NCI-H526 (cell line): ENCODE results near the gene HLA-DOB.
A peak's percentile ranks its signal among the peaks of the same experiment; 100 is the strongest.

Experiments used
- DNase-seq, 2 experiments: peaks; one replicate each; lab custom pipeline; 2025; lab: John Stamatoyannopoulos, UW

The HLA-DOB gene

DNA sequence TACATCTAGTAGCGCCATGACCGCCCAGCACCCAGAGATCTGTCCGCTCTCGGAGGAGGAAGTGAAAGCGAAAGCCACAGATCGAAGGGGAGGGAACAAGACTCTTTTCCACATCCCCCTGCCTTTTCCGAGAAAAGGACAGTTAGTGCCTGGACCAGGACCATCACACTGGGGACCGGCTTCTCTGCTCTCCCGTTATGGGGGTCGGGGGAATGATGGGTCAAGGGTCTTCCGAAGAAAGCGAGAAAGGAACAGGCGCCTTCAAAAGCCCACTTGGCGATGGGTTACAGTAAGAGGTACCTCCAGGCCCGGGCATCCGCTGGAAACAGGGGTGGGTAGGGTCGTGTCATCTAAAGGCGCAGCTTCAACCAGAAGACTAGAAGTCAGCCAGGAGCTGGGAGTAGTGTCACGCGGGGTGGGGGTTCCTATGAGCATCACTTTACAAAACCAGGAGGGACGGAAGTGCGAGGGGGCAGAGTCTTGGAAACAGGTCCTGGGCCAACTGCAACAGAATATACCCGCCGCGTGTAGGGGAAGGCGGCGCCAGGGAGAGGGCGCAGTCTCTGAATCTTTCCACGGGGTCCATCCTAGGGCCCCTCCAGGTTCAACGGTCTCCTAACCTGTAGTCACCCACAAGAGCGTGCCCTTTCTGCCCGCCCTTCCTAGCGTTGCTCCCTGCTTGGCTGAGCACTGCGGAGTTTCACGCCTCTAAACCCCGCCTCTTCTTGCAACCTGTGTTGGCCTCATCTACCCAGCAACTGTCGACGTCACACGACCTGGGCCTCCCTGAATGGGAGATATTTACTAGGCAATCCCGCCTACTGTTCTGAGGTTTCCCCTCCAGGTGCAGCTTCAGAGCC is 27.4 kb upstream of the HLA-DOB start, which contains the start of gene PSMB8:
PSMB8 (minus strand) TSS at position 69 of the 860 bp plus-strand sequence; CDS start at position 18, 51 bp downstream.
- DNase-seq: peak; percentile 98 to 99

DNA sequence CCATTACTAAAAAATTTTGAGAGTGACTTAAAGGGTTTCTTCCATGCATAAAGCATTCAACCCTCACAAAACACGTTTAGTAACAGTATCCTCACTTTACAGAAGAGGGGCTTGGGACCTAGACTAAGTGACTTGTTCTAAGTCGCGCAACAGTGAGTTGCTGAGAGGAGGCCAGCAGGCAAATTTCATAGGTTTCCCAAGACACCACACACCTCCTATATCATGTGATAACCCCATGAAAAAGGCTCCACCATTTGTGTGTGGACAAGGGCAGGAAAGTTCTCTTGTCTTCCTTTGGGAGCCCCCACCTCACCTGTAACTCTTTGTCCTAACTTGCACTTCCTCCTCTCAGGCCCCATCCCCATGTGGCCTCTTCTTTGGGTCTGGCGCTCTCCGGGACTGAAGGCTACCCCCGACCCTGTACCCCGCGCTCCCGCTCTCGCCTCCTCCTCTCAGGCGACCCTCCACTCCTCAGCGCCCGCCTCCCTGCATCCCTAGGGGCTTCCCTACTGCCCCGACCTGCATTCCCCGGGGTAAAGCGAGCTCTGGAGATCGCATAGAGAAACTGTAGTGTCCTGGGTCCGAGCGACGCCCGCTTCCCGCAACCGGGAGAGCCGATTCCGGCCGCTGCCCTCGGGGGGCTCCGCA is 26.7 kb upstream of the HLA-DOB start:
- DNase-seq: peak in 1 of 2 experiments; percentile 69

DNA sequence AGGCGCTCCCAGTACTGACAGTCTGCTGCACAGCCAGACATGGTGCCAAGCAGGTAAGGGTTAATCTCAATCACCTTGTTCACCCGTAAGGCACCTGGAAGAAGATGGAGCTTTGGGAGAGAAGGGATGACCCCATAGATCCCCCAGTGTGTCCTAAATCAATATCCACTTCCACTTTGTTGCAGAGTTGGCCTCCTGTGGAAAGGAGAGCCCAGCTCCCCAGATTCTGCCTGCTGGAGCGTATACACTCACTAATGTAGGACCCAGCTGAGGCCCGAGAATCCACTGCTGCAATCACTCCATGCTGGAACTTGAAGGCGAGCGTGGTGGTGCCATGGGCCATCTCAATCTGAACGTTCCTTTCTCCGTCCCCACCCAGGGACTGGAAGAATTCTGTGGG is 25.9 kb upstream of the HLA-DOB start:
- DNase-seq: no peak

DNA sequence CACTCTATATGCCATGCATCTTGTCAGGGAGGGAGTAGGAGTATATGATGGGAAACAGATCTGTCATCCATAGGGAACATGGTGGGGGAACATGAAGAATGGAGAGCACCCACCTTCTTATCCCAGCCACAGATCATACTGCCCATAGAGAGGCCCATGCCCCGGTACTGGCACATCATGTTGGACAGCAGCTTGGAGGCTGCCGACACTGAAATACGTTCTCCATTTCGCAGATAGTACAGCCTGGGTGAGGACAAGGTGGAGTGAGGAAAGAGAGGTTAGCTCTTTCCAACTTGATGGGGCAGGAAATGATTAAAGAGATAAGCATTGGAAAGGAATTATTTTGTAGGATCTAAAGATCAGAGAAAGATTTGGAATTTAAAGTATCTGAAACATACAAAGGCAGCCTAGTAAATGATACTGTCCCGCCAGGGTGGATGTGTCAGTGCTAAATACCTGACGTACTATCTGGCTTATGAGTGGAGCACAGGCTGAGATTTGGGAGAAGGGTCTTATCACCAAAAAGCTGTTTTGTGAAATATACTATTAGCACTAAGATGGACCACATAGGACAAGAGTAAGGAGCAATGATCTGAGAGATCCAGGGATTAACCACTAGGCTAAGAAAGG is 25.3 kb upstream of the HLA-DOB start:
- no peak for DNase-seq

DNA sequence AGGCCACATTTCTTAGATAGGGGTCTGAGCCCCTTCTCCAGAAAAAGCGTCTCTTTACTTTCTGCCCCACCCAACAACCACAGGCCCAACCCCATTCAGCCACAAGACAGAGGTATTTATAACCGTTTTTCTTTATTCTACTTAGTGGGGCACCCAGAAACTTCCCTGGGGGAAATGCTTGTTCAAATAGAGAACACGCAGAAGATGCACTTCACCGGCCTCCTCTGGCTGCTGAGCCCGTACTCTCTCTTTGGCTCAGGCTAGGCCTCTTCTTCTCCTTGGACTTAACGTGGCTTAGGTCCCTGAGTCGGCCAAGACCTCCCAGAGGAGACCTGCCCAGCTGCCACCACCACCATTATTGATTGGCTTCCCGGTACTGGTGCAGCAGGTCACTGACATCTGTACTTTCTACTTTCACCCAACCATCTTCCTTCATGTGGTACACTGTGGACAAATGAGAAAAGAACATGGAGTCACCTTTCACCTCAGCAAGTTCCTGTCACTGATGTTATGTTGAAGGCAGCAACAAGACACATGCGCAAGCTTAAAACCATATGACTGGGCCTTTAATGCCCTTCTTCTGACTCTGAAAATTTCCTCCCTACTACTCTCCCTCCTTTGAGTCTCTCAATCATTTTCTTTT is 23.9 kb upstream of the HLA-DOB start:
- no peak for DNase-seq

DNA sequence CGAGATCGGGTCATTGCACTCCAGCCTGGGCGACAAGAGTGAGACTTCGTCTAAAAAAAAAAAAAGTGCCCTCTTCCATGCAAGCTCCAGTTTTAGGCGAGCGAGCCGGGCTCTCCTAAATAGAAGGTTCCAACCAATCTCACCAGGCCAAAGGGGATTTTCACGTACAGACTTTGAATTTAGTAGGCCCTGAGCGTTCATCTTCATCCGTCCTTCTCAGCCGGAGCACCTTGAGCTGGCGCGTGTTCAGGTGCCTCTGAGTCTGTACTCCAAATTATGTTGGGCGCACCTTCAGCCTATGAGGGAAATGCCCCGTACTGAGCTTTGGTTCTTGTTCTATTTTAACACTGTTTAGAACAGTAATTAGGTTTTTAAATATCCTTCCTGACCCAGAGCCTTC is 22.6 kb upstream of the HLA-DOB start:
- no peak for DNase-seq

DNA sequence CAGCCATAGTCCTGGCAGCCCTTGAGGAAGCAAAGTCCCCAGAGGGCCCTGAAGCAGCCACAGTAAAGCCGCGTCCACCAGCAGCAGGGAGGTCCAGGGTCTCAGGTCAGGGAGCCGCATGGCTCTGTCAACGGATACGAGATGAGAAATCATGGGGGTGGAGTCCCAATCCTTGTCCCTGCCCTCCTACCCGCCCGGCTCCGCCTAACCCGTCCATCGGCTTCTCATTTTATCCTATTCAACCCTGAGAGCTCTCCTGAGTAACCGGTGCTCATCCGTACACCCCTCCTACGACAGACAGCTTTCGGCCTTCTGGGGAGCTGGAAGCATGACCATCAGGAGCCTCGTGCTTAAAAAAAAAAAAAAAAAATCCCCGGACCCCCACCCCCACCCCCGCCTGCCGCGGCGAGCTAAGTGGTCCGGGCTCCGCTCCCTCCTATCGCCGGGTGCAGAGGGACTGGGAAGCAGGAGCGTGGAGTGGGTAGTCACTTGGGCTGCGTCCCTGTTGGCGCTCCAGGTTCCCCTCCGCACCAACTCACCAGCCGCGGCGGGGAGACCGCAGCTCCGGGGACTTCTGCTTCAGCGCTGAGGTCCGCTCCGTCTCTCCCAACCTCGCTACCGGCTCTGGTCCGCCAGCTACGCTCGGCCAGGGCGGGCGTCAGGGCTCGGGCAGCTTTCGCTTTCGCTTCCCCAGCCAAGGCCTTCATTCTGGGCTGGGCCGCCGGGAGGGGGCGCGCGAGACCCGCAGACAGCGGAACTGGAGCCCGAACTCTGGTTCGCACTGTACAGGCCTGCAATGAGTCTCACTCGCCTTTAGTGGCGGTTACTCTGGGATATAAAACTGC is 21.5 kb upstream of the HLA-DOB start, which contains the start of gene TAP2:
TAP2 (minus strand) TSS at position 626 of the 845 bp plus-strand sequence; CDS start at position 120, 506 bp downstream.
- DNase-seq: peak; percentile 85 to 94

DNA sequence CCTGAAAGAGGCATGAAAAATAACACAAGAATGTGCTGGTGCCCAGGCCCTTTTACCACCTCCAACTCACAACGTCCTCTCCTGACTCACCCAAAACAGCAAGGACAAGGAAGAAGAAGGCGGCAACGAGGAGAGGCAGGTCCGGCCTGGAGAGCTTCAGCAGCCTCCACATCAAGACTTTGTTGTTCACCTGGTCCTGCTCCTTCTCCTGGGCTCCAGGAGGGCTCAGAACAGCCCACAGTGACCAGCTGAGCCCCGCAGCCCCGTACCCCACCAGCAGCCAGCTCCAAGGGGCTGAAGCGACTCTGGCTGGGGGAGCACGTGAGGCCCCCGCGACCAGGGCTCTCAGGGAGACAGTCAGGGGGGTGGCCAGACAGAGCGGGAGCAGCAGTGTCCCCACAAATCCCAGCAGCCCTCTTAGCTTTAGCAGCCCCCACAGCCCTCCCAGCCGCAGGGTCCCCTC is 20.9 kb upstream of the HLA-DOB start:
- no peak for DNase-seq

DNA sequence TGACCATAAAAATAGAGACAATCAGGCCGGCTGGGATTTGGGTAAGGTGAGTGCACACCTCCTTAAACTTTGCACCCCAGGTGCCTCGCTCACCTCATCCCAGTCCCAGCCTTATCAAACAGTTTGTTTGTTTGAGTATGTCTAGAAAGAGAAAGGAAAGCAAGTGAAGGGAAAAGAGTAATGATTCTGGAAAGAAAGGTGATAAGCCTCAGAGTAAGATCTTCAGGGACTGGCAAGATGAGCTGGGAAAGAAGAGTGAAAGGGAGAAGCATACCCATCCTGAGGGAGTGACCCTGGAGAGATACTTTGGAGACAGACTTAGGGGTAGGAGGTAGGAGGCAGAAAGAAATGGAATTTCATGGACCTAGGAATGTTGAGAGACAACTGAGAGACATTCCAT is 20.1 kb upstream of the HLA-DOB start:
- no peak for DNase-seq

DNA sequence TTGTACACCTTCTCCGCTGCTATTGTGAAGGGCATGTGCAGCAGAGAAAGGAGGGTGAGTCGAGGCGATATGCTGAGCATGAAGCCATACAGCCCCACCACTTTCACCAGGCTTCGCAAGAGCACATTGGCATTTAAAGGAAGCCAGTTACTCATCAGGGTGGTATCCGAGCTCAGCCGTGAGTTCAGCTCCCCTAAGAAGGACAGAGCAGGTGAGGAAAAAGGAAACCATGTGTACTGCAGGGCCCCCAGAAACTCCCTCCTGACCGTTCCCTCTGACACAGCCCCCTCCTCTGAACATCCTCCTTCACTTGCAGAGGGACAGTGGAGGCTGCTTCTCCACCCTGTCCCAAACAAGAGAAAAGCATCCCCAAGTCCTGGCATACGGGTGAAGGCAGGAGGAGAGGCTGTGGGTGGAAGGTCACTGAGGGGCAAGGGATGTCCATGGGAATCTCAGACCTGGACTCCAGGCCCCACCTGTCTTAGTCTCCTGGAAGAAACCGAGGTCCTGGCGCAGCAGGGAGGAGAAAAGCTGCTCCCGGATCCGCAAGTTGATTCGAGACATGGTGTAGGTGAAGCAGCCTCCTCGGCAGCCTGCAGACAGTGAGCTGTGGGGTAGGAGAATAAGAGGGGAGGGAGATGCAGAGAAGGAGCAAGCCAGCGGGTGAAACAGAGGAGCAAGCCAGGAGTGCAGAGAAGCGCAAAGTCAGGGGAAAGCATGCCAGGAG is 18.5 kb upstream of the HLA-DOB start:
- no peak for DNase-seq

DNA sequence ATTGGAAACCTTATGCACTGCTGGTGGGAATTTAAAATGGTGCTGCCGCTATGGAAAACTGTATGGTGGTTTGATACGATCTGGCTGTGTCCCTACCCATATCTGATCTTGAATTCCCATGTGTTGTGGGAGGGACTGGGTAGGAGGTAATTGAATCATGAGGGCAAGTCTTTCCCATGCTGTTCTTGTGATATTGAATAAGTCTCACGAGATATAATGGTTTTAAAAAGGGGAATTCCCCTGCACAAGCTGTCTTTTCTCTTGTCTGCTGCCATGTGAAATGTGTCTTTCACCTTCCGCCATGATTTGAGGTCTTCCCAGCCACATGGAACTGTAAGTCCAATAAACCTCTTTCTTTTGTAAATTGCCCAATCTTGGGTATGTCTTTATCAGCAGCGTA is 16.9 kb upstream of the HLA-DOB start:
- no peak for DNase-seq

DNA sequence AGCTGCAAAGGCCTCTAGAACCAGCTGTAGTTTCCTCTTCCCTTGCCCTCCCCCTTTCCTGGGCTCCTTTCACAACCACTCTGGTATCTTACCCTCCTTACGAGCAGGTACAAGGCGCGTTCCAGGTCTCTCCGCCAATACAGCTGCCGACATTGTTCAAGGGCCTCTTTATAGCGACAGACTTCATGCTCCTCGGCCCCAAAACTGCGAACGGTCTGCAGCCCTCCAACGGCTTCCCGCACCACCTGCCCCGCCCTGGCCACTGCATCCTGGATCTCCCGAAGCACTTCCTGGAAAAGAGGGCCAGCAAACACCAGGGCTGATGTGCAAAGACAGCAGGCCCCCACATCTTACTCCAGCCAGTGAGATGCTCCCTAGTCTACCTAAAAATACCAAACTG is 15.7 kb upstream of the HLA-DOB start:
- no peak for DNase-seq

DNA sequence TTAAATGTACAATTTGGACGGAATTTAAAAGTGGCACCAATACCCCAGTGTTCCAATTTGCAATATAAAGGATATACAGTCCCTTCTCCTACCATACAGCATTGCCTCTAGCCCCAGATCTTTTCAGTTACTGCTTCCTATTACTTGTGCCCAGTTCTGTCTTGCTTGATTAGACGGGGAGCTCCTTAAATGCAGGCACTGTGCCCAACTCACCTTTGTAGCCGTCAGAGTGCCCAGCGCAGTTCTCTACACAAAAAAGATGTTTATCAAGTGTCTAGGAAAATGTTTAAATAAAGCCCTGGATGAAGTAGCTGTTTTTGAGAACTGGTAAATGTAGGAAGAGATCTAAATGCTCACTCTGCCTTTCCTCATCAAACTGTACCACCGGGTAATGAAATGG is 14.1 kb upstream of the HLA-DOB start:
- no peak for DNase-seq

DNA sequence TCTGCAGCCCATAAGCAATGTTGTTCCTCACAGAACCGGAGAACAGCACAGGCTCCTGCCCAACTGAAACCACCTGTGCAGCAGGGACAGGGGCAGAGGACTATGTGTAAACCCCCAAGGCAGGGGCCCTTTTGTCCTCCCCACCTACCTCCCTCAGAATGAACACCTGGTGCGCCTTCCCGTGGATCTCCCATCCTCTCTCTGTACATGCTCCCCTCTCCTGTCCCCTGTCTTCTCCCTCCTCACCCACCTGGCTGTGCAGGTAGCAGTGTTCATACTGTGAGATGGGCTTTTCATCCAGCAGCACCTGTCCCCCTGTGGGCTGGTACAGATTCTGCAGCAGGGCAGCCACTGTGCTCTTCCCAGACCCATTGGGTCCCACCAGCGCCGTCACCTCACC is 13.2 kb upstream of the HLA-DOB start:
- DNase-seq: no peak

DNA sequence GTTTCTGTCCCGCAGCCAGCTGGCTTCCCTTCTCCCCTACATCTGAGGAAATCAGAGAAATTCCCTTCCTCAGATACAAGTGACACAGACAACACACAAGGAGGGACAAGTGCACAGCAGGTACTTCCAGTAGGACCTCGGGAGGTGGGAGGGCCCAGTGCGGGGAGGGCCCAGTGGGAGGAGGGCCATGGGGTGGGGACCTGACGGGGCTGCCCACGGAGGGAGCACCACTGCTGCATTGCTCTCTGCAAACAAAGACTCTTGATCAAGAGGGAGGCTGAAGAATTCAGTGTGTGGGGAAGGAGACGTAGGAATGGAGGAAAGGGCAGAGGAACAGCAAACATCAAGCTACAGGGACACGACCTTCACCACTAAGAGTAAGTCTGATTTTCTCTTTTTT is 12.7 kb upstream of the HLA-DOB start:
- no peak for DNase-seq

DNA sequence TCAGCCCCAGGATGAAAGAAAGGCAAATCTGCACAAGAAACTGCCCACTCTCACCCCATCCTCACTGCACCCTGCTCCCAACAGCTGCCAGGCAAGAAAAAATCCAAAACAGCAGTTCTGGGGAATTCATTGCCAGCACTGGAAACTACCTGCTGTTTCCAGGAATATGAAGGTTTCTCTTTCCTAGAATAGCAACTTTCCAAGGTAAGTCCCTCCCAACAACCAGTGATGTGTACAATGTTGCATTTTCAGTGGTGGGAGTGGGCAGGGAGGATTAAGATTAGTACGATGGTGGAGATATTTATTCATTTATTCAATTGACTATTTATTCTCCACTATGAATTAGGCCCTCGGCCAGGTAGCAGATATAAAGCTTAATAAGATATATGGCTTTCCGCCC is 10.2 kb upstream of the HLA-DOB start:
- DNase-seq: no peak

DNA sequence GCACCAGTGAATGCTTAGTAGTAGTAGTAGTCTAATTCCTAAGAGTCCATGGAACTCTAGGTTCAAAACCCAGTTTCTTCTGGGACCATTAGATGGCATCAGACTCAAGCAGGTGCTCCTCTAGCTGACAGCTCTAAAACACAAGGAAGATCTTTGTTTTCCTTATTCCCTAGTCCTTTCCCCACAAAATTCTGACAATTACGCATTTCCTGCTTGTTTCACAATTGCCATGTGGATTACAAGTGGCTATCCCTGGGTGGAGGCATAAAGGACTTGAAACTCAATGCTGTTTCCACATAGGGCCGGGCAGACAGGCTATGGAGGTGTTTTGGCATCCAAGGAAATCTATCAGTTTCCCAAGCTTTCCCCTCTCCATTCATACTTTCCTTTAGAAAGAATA is 9.2 kb upstream of the HLA-DOB start:
- peak; percentile 2 to 21 for DNase-seq

DNA sequence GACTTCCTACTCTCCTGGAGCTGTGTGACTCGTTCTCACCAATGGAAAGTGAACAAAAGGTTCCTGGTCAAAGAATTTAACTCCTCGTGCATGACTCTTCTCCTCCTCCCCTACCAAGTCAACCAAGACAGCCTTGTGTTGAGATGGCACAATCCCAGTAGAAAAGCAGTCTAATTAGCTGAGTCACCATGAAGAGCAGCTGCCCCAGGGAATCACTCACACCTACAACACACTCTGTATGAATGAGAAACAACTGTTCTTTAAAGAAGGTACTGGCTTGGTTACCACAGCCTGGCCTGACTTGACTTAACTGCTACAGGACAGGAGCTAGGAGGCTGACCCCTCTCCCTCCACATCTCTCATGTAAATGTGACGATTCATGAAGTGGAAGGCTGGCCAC is 2.9 kb upstream of the HLA-DOB start:
- DNase-seq: no peak

DNA sequence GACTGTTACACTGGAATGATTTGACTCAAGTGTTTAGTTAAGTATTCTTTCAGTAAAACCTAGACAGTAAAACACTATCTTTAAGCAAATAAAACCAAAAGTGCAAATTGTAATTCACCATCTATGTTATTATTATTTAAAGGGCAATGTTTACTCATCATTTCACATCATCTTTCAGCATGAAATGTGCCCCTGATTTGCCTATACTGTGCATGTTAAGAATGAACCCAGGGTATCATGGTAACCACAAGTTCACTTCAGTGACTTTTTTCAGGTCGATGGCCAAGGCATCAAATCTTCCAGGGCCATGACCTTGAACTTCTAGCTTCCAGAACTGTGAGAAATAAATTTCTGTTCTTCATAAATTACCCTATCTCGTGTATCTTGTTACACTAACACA is 2.1 kb upstream of the HLA-DOB start:
- DNase-seq: no peak

DNA sequence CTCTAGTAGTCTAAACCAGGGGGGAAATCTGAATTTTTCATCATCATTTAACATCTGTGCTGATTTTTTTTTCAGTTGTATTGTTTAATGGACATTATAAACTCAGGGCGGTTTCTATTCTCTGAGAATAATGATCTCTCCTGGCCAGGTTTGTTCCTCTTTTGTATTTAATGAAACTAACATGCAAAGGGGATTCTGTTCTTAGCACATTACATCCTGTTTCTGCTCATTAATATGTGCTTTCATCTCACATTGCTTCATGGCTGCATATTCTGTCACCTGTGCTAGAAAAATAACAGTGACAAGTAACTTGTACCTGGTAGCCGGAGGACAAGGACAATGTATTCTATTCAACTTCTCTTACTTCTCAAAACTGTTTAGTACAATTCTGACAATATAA is 806 bp downstream of the HLA-DOB start:
- DNase-seq: no peak

DNA sequence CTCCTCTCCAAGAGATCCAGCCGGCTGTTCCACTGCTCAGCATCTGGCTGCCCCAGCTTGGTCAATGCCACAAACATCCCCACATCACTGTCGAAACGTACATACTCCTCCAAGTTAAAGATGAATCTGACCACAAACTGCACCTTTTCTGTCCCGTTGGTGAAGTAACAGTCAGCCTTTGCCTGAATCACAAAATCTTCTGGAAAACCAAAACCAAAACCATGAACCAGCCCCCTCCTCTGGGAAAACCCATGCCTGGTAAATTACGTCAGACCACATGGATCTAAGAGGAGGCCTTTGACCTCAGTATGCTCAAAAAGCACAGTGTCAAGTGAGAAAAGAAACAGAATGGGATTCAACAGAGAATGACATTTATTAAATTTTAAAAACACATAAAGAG is 1.7 kb downstream of the HLA-DOB start:
- no peak for DNase-seq
